SK-N-SH (cell line): ENCODE results near the gene ELOA. TPM values are rescaled to one million over a fixed set of nuclear protein-coding genes. Genes with fewer than 3 reads are reported as not detected.

ENCODE experiments used
- CTCF ChIA-PET: fragments of 300-600, 350-600 bp; formaldehyde crosslinking; extraction: SDS; loops from one replicate; lab custom pipeline; 2021; lab: Yijun Ruan, JAX
- POLR2A ChIA-PET: fragments of 350-600 bp; sonication (Branson Sonifier 250); formaldehyde crosslinking; extraction: SDS; loops from one replicate; lab custom pipeline; 2020; ENCODE audit warnings: antibody characterized with exemption, inconsistent platforms; lab: Yijun Ruan, JAX
- DNase-seq: peaks from one replicate; pipeline ENCODE4 v3.0.0; 2012
- H2AFZ ChIP-seq: fragments of 200-600 bp; sonication (generic); 2 replicates; pipeline ENCODE4 v1.8.1; 2016; ENCODE audit warnings: antibody characterized with exemption, mild to moderate bottlenecking, low read depth
- H3F3A ChIP-seq: fragments of 200-600 bp; sonication (generic); replicated peaks from 2 replicates; pipeline ENCODE3; 2016; ENCODE audit warnings: antibody characterized with exemption, mild to moderate bottlenecking; ENCODE audit not compliant: insufficient read depth
- H3K27ac ChIP-seq, 2 experiments: fragments of 200-500 bp in 1 of 2; fragments of 200-600 bp in 1 of 2; sonication (Bioruptor generic) in 1 of 2; sonication (generic), shearing (Covaris generic) in 1 of 2; 2 replicates each; pipeline versions ENCODE4 v1.5.1 to v1.6.1; 2014 to 2016; ENCODE audit warnings: low read depth in 2 of 2, inconsistent platforms in 1 of 2, low read length in 1 of 2, mild to moderate bottlenecking in 1 of 2, mixed read lengths in 1 of 2
- H3K27me3 ChIP-seq: fragments of 200-600 bp; sonication (generic), shearing (Covaris generic); 2 replicates; pipeline ENCODE4 v1.6.1; 2016; ENCODE audit warnings: mixed run types; ENCODE audit not compliant: insufficient read depth
- H3K36me3 ChIP-seq, 2 experiments: fragments of 200-500 bp in 1 of 2; fragments of 200-600 bp in 1 of 2; sonication (Bioruptor generic) in 1 of 2; sonication (generic) in 1 of 2; replicated peaks in 1 of 2; 2 replicates each; pipeline versions ENCODE3 to v1.5.1; 2014 to 2016; ENCODE audit warnings: low read length in 1 of 2, mild to moderate bottlenecking in 1 of 2; ENCODE audit not compliant: insufficient read depth in 2 of 2, control insufficient read depth in 1 of 2
- H3K4me1 ChIP-seq, 2 experiments: fragments of 200-500 bp in 1 of 2; fragments of 200-600 bp in 1 of 2; sonication (Bioruptor generic) in 1 of 2; sonication (generic), shearing (Covaris generic) in 1 of 2; 2 replicates each; pipeline versions ENCODE4 v1.5.1 to v1.6.1; 2014 to 2016; ENCODE audit warnings: low read depth in 1 of 2, low read length in 1 of 2, mixed run types in 1 of 2; ENCODE audit not compliant: insufficient read depth in 2 of 2, control insufficient read depth in 1 of 2
- H3K4me2 ChIP-seq: fragments of 200-600 bp; sonication (generic), shearing (Covaris generic); 2 replicates; pipeline ENCODE4 v1.6.1; 2017; ENCODE audit warnings: mixed run types
- H3K4me3 ChIP-seq, 2 experiments: fragments of 200-500 bp in 1 of 2; fragments of 200-600 bp in 1 of 2; sonication (Bioruptor generic) in 1 of 2; sonication (generic), shearing (Covaris generic) in 1 of 2; 2 replicates each; pipeline versions ENCODE4 v1.5.1 to v1.8.1; 2014 to 2016; ENCODE audit warnings: low read depth in 2 of 2, inconsistent platforms in 1 of 2, low read length in 1 of 2, mild to moderate bottlenecking in 1 of 2, mixed read lengths in 1 of 2, moderate library complexity in 1 of 2
- H3K79me2 ChIP-seq: fragments of 200-600 bp; sonication (generic); 2 replicates; pipeline ENCODE4 v1.8.1; 2017; ENCODE audit warnings: mild to moderate bottlenecking; ENCODE audit not compliant: insufficient read depth
- H3K9ac ChIP-seq: fragments of 200-600 bp; sonication (generic); 2 replicates; pipeline ENCODE4 v1.6.1; 2017; ENCODE audit warnings: mixed run types
- H3K9me2 ChIP-seq: fragments of 200-600 bp; sonication (generic); 2 replicates; pipeline ENCODE4 v1.6.1; 2017; ENCODE audit warnings: mixed run types
- H3K9me3 ChIP-seq: fragments of 200-600 bp; sonication (generic); 2 replicates; pipeline ENCODE4 v1.6.1; 2017; ENCODE audit warnings: mixed run types, mild to moderate bottlenecking, moderate library complexity
- H4K20me1 ChIP-seq: fragments of 200-600 bp; sonication (generic); 2 replicates; pipeline ENCODE4 v1.6.1; 2017; ENCODE audit warnings: mild to moderate bottlenecking, mixed run types; ENCODE audit not compliant: insufficient read depth
- CHD2 ChIP-seq: fragments of 150-350 bp; IDR thresholded peaks from 2 replicates; pipeline ENCODE4 v1.6.1; 2018; ENCODE audit warnings: low read length; ENCODE audit not compliant: partially characterized antibody
- CTCF ChIP-seq: fragments of 200-600 bp; sonication (generic); IDR thresholded peaks from 2 replicates; pipeline ENCODE4 v1.6.1; 2017; ENCODE audit warnings: antibody characterized with exemption, mild to moderate bottlenecking, moderate library complexity
- ELF1 ChIP-seq: IDR thresholded peaks from 2 replicates; pipeline ENCODE4 v1.4.0; 2012
- EP300 ChIP-seq, 2 experiments: IDR thresholded peaks; 2 replicates each; pipeline versions ENCODE4 v1.4.0 to v1.6.1; 2012; ENCODE audit warnings: borderline replicate concordance in 1 of 2, low read depth in 1 of 2, low read length in 1 of 2
- FOXJ3 ChIP-seq: sonication (generic); formaldehyde crosslinking; IDR thresholded peaks from 2 replicates; pipeline ENCODE4 v1.5.1; 2020; ENCODE audit warnings: mild to moderate bottlenecking, missing genetic modification reagents
- FOXM1 ChIP-seq: IDR thresholded peaks from 2 replicates; pipeline ENCODE4 v1.4.0; 2012; ENCODE audit warnings: low read depth, mild to moderate bottlenecking
- GATA2 ChIP-seq: sonication (generic); formaldehyde crosslinking; IDR thresholded peaks from 2 replicates; pipeline ENCODE4 v1.5.0; 2020; ENCODE audit warnings: mild to moderate bottlenecking, missing genetic modification reagents
- JUND ChIP-seq: IDR thresholded peaks from 2 replicates; pipeline ENCODE4 v1.4.0; 2012
- MAX ChIP-seq: IDR thresholded peaks from 2 replicates; pipeline ENCODE4 v1.4.0; 2012; ENCODE audit warnings: low read depth
- MXI1 ChIP-seq: IDR thresholded peaks from 2 replicates; pipeline ENCODE4 v1.6.1; 2012; ENCODE audit warnings: mild to moderate bottlenecking, low read depth, low read length, improper control_type of control experiment
- PBX3 ChIP-seq: IDR thresholded peaks from 2 replicates; pipeline ENCODE4; 2012
- POLR2AphosphoS5 ChIP-seq: IDR thresholded peaks from 2 replicates; pipeline ENCODE4 v1.6.1; 2012; ENCODE audit warnings: low read depth, low read length
- RFX5 ChIP-seq: IDR thresholded peaks from 2 replicates; pipeline ENCODE4 v1.6.1; 2012; ENCODE audit warnings: mild to moderate bottlenecking, improper control_type of control experiment, low read length
- RXRA ChIP-seq: IDR thresholded peaks from 2 replicates; pipeline ENCODE4 v1.4.0; 2012; ENCODE audit warnings: low read depth, mild to moderate bottlenecking, borderline replicate concordance
- TAF1 ChIP-seq: IDR thresholded peaks from 2 replicates; pipeline ENCODE4 v1.6.1; 2012; ENCODE audit warnings: low read depth, mild to moderate bottlenecking, low read length, moderate library complexity, borderline replicate concordance
- USF2 ChIP-seq: fragments of 150-350 bp; IDR thresholded peaks from 2 replicates; pipeline ENCODE4 v1.6.1; 2017; ENCODE audit warnings: antibody characterized with exemption, low read length, low read depth, borderline replicate concordance
- YY1 ChIP-seq: IDR thresholded peaks from 2 replicates; pipeline ENCODE4 v1.4.0; 2012; ENCODE audit warnings: low read depth, mild to moderate bottlenecking
- WGBS: methylation state at CpG from one replicate; pipeline ENCODE4 v1.1.6; 2017; ENCODE audit warnings: low lambda C conversion rate; 5-methylcytosine and 5-hydroxymethylcytosine counted together
- polyA plus RNA-seq, 3 experiments: library from polyadenylated mRNA; depleted of rRNA; stranded (reverse); fragments of >200 nt; gene quantifications; 2 replicates each; pipeline ENCODE4 v1.2.3, GENCODE V29; 2012
- TF ChIP-seq, protein P1 (sequence below): IDR thresholded peaks from 2 replicates; pipeline ENCODE4 v1.4.0; 2012; ENCODE audit warnings: low read depth, borderline replicate concordance
- TF ChIP-seq, protein P2 (sequence below): IDR thresholded peaks from 2 replicates; pipeline ENCODE4 v1.4.0; 2012; ENCODE audit warnings: low read depth, borderline replicate concordance

ELOA gene
- polyA plus RNA-seq, 1 of the 3 experiments (the other 2 are of a cell fraction) = 14.5 TPM

- no peak for TF ChIP-seq PBX3
- TF ChIP-seq GATA2 (CRISPR knock-in tag) = no peak
- no peak for TF ChIP-seq FOXJ3 (CRISPR knock-in tag)
- no peak for TF ChIP-seq EP300 (IDR thresholded peaks at IDR 0.05; ENCODE audit: borderline replicate concordance in 1 of 2, low read depth in 1 of 2, low read length in 1 of 2)
- TF ChIP-seq FOXM1 = no peak
- TF ChIP-seq JUND = no peak
- TF ChIP-seq, protein P1, sequence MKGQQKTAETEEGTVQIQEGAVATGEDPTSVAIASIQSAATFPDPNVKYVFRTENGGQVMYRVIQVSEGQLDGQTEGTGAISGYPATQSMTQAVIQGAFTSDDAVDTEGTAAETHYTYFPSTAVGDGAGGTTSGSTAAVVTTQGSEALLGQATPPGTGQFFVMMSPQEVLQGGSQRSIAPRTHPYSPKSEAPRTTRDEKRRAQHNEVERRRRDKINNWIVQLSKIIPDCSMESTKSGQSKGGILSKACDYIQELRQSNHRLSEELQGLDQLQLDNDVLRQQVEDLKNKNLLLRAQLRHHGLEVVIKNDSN = no peak
- no peak for TF ChIP-seq POLR2AphosphoS5
- no peak for TF ChIP-seq YY1
- no peak for TF ChIP-seq MAX
- Histone ChIP-seq H3K36me3 (peaks cover 5 to 34% of the 10 kb centered on the region in 2 experiments), H4K20me1 (no peaks in the 10 kb centered on the region), H3K27me3 (no peaks in the 10 kb centered on the region), H3K9me3 (no peaks in the 10 kb centered on the region), H3F3A (peaks cover 15% of the 10 kb centered on the region), H3K4me3 (peak overlapping the region; percentile 71 to 89), H3K79me2 (no peaks in the 10 kb centered on the region; the same call in 1 of the 2 replicates), H3K27ac (peak overlapping the region; percentile 73 to 85), H3K4me1 (peaks cover 5 to 30% of the 10 kb centered on the region in 2 experiments; a peak in 1 of 4 replicates), H2AFZ (no peak overlapping the region), H3K9me2 (no peaks in the 10 kb centered on the region), H3K4me2 (peak overlapping the region; percentile 100), H3K9ac (no peak overlapping the region)
- POLR2A ChIA-PET = interaction anchor here (2.1 to 4.1 kb wide), 3 partner anchors 8 to 26 kb away, joined by 7 to 24 read pairs (median 17); partner anchors contain the start of genes HMGCL, LYPLA2 and PITHD1
- CTCF ChIA-PET = interaction anchor here (1.1 to 5.7 kb wide), 4 partner anchors 11 to 162 kb away, joined by 3 to 47 read pairs (median 6); no protein-coding TSS in a partner anchor
- 86% methylated on average over 7 of the region's 7 CpGs for WGBS
- DNase-seq = no peak
Observed at GRCh38 chr1:23799255-23799569, 55.9 kb downstream of the ELOA start.

GRCh38 chr1:23799570-23800399 lies 56.5 kb downstream of the ELOA start:
- peak; percentile 82 for DNase-seq
- Histone ChIP-seq H3K9me3 (no peaks in the 10 kb centered on the region), H3K9me2 (no peaks in the 10 kb centered on the region), H3K9ac (peak overlapping the region; percentile 72), H3K4me1 (peaks cover 5 to 30% of the 10 kb centered on the region in 2 experiments; a peak in 1 of 4 replicates), H3F3A (peaks cover 15% of the 10 kb centered on the region), H3K4me3 (peak overlapping the region; percentile 71 to 89), H4K20me1 (no peaks in the 10 kb centered on the region), H3K4me2 (peak overlapping the region; percentile 100), H3K27me3 (no peaks in the 10 kb centered on the region), H3K79me2 (no peaks in the 10 kb centered on the region; the same call in 1 of the 2 replicates), H3K27ac (peak overlapping the region; percentile 73 to 85), H3K36me3 (peaks cover 5 to 30% of the 10 kb centered on the region in 2 experiments), H2AFZ (0 out of 2 replicates have a peak overlapping the region, but pooled peaks have one; percentile 98)
- ChIA-PET CTCF (interaction anchor here (0.6 to 5.7 kb wide), 8 partner anchors 9 to 162 kb away, joined by 3 to 47 read pairs (median 4); partner anchors contain the start of genes FUCA1, LYPLA2 and RPL11), POLR2A (interaction anchor here (1.2 to 4.1 kb wide), 4 partner anchors 8 to 26 kb away, joined by 4 to 24 read pairs (median 12); partner anchors contain the start of genes HMGCL, LYPLA2 and PITHD1)
- 7% methylated on average over 11 of the region's 48 CpGs for WGBS
- TF ChIP-seq FOXJ3 (CRISPR knock-in tag) (no peak), ELF1 (0 out of 2 replicates have a peak, but pooled peaks have one; percentile 19), TAF1 (no peak), CTCF (no peak), MXI1 (no peak), USF2 (no peak), CHD2 (peak; percentile 49), RFX5 (no peak), RXRA (no peak), POLR2AphosphoS5 (0 out of 2 replicates have a peak, but pooled peaks have one; percentile 25)
- TF ChIP-seq, protein P2, sequence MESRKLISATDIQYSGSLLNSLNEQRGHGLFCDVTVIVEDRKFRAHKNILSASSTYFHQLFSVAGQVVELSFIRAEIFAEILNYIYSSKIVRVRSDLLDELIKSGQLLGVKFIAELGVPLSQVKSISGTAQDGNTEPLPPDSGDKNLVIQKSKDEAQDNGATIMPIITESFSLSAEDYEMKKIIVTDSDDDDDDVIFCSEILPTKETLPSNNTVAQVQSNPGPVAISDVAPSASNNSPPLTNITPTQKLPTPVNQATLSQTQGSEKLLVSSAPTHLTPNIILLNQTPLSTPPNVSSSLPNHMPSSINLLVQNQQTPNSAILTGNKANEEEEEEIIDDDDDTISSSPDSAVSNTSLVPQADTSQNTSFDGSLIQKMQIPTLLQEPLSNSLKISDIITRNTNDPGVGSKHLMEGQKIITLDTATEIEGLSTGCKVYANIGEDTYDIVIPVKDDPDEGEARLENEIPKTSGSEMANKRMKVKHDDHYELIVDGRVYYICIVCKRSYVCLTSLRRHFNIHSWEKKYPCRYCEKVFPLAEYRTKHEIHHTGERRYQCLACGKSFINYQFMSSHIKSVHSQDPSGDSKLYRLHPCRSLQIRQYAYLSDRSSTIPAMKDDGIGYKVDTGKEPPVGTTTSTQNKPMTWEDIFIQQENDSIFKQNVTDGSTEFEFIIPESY = no peak
